ENCODE measurements around the gene PRM1. TPM values are rescaled to one million over a fixed set of nuclear protein-coding genes. Genes with fewer than 3 reads are reported as not detected.
A peak's percentile ranks its signal among the peaks of the same experiment; 100 is the strongest.

The PRM1 gene
- total RNA-seq, 1 donor from 2014 or later: not detected

- no peaks in the 10 kb centered on the region for H3K4me1 Mint-ChIP-seq (ENCODE audit: unreplicated experiment)
These were observed 16.8 kb downstream of the PRM1 start for GRCh38 chr16:11264155-11264832.

GRCh38 chr16:11263737-11264136 lies 17.4 kb downstream of the PRM1 start:
- no peaks in the 10 kb centered on the region for H3K9me3 Mint-ChIP-seq (ENCODE audit: unreplicated experiment)
- H3K4me1 Mint-ChIP-seq (ENCODE audit: unreplicated experiment): no peaks in the 10 kb centered on the region
- peaks cover under 1% of the 10 kb centered on the region for H3K27me3 Mint-ChIP-seq (ENCODE audit: unreplicated experiment)
- DNase-seq (ENCODE audit: low spot score): no peak
- no peak overlapping the region for H3K4me3 Mint-ChIP-seq (ENCODE audit: unreplicated experiment)
- no peak for TF ChIP-seq CTCF (IDR thresholded peaks at IDR 0.05; ENCODE audit: unreplicated experiment)
- H3K27ac Mint-ChIP-seq (ENCODE audit: unreplicated experiment): peak overlapping the region; percentile 0
- H3K36me3 Mint-ChIP-seq (ENCODE audit: low read depth, unreplicated experiment): no peaks in the 10 kb centered on the region

More at GRCh38 chr16:11264155-11264832, 16.8 kb downstream of the PRM1 start:
- DNase-seq (ENCODE audit: low spot score): no peak
- Mint-ChIP-seq H3K27me3 (ENCODE audit: unreplicated experiment) (peaks cover 2% of the 10 kb centered on the region), H3K36me3 (ENCODE audit: low read depth, unreplicated experiment) (no peaks in the 10 kb centered on the region), H3K9me3 (ENCODE audit: unreplicated experiment) (no peaks in the 10 kb centered on the region), H3K27ac (ENCODE audit: unreplicated experiment) (peak overlapping the region; percentile 0), H3K4me3 (ENCODE audit: unreplicated experiment) (no peak overlapping the region)
- TF ChIP-seq CTCF (IDR thresholded peaks at IDR 0.05; ENCODE audit: unreplicated experiment): no peak

GRCh38 chr16:11262915-11263314 lies 18.2 kb downstream of the PRM1 start:
- no peak for TF ChIP-seq CTCF (IDR thresholded peaks at IDR 0.05; ENCODE audit: unreplicated experiment)
- Mint-ChIP-seq H3K27me3 (ENCODE audit: unreplicated experiment) (no peaks in the 10 kb centered on the region), H3K4me3 (ENCODE audit: unreplicated experiment) (no peak overlapping the region), H3K27ac (ENCODE audit: unreplicated experiment) (no peak overlapping the region), H3K9me3 (ENCODE audit: unreplicated experiment) (no peaks in the 10 kb centered on the region), H3K36me3 (ENCODE audit: low read depth, unreplicated experiment) (no peaks in the 10 kb centered on the region), H3K4me1 (ENCODE audit: unreplicated experiment) (no peaks in the 10 kb centered on the region)
- no peak for DNase-seq (ENCODE audit: low spot score)

- Mint-ChIP-seq H3K27ac (ENCODE audit: unreplicated experiment) (no peak overlapping the region), H3K9me3 (ENCODE audit: unreplicated experiment) (no peaks in the 10 kb centered on the region), H3K4me1 (ENCODE audit: unreplicated experiment) (peaks cover 4% of the 10 kb centered on the region), H3K27me3 (ENCODE audit: unreplicated experiment) (peaks cover 10% of the 10 kb centered on the region), H3K36me3 (ENCODE audit: low read depth, unreplicated experiment) (no peaks in the 10 kb centered on the region), H3K4me3 (ENCODE audit: unreplicated experiment) (no peak overlapping the region)
- DNase-seq (ENCODE audit: low spot score): no peak
- no peak for TF ChIP-seq CTCF (IDR thresholded peaks at IDR 0.05; ENCODE audit: unreplicated experiment)
These were observed 20.5 kb downstream of the PRM1 start for GRCh38 chr16:11260596-11260966.
